Breast epithelium (tissue), 4 donors: ENCODE results near the gene TRERF1. TPM values are rescaled to one million over a fixed set of nuclear protein-coding genes. Genes with fewer than 3 reads are reported as not detected.

Experiments used
- DNase-seq, 2 donors: peaks; one replicate each; pipeline ENCODE4 v3.0.0-alpha.2; 2019; ENCODE audit warnings: low spot score in 2 of 2
- H3K27ac ChIP-seq, 2 donors: fragments of 200-600 bp; sonication (generic) in 1 of 2; one replicate each; pipeline ENCODE4 v1.5.1; 2016 to 2019; ENCODE audit warnings: mild to moderate bottlenecking in 1 of 2
- H3K27me3 ChIP-seq, 2 donors: fragments of 200-600 bp; sonication (generic) in 1 of 2; one replicate each; pipeline versions ENCODE4 v1.5.1 to v1.6.0; 2017 to 2019; ENCODE audit warnings: control low read depth in 1 of 2, mild to moderate bottlenecking in 1 of 2
- H3K36me3 ChIP-seq: fragments of 200-600 bp; one replicate; pipeline ENCODE4 v1.5.1; 2019
- H3K4me1 ChIP-seq, 2 donors: fragments of 200-600 bp; sonication (generic); one replicate each; pipeline ENCODE4 v1.5.1; 2016 to 2019; ENCODE audit warnings: control low read depth in 1 of 2
- H3K4me3 ChIP-seq, 3 donors: fragments of 200-600 bp; sonication (generic); 1 replicate in 2 of 3; 2 replicates in 1 of 3; pipeline ENCODE4 v1.5.1; 2016 to 2019; ENCODE audit warnings: mild to moderate bottlenecking in 3 of 3, moderate library complexity in 2 of 3
- H3K9me3 ChIP-seq, 2 donors: fragments of 200-600 bp; sonication (generic) in 1 of 2; one replicate each; pipeline ENCODE4 v1.5.1; 2016 to 2019; ENCODE audit warnings: control low read depth in 1 of 2
- CTCF ChIP-seq, 3 donors: fragments of 450-650 bp; IDR thresholded peaks; one replicate each; pipeline ENCODE4 v1.5.1; 2016 to 2017; ENCODE audit warnings: antibody characterized with exemption in 3 of 3, mild to moderate bottlenecking in 3 of 3, moderate library complexity in 3 of 3
- POLR2A ChIP-seq: fragments of 450-650 bp; IDR thresholded peaks from one replicate; pipeline ENCODE4 v1.6.1; 2016; ENCODE audit warnings: antibody characterized with exemption, mild to moderate bottlenecking, moderate library complexity
- POLR2AphosphoS5 ChIP-seq, 3 donors: sonication (generic); formaldehyde crosslinking; IDR thresholded peaks; one replicate each; pipeline ENCODE4 v1.6.1; 2017; ENCODE audit warnings: antibody characterized with exemption in 3 of 3
- intact Hi-C: fragments of 100-400 bp; cut with DNase I; formaldehyde crosslinking; loops from one replicate; pipeline ENCODE4 v1.15.1; 2023; ENCODE audit warnings: low total_unique reads
- total RNA-seq, 3 donors: library from RNA; depleted of rRNA; stranded (reverse); fragments of >200 nt; gene quantifications; one replicate each; pipeline ENCODE4 v1.1.0, GENCODE V29; 2016

The TRERF1 gene
- total RNA-seq, 3 donors from 2014 or later, result 3.9 to 5.4 (median 4.1) TPM

- H3K36me3 ChIP-seq, result no peaks in the 10 kb centered on the region
- H3K9me3 ChIP-seq, result no peaks in the 10 kb centered on the region
- no peak overlapping the region for H3K4me3 ChIP-seq
- no peaks in the 10 kb centered on the region for H3K27me3 ChIP-seq
- TF ChIP-seq POLR2A (no peak), CTCF (IDR thresholded peaks at IDR 0.05) (no peak), POLR2AphosphoS5 (IDR thresholded peaks at IDR 0.05) (no peak)
- no peak overlapping the region for H3K27ac ChIP-seq
- no peak for DNase-seq
- no peaks in the 10 kb centered on the region for H3K4me1 ChIP-seq
- intact Hi-C loops, result no loop called here
These were observed 8.2 kb downstream of the TRERF1 start for GRCh38 chr6:42443312-42444060.

- Histone ChIP-seq H3K27ac (peak overlapping the region; percentile 52 to 75), H3K4me1 (no peaks in the 10 kb centered on the region), H3K4me3 (no peak overlapping the region), H3K36me3 (no peaks in the 10 kb centered on the region), H3K9me3 (no peaks in the 10 kb centered on the region), H3K27me3 (no peaks in the 10 kb centered on the region)
- intact Hi-C loops, result no loop called here
- DNase-seq, result no peak
- TF ChIP-seq POLR2AphosphoS5 (IDR thresholded peaks at IDR 0.05), result no peak
- no peak for TF ChIP-seq POLR2A
- TF ChIP-seq CTCF (IDR thresholded peaks at IDR 0.05), result no peak
These were observed 10.0 kb downstream of the TRERF1 start for GRCh38 chr6:42441697-42442081.

- H3K4me1 ChIP-seq, result no peaks in the 10 kb centered on the region
- no peak for TF ChIP-seq POLR2AphosphoS5 (IDR thresholded peaks at IDR 0.05)
- no peak for TF ChIP-seq CTCF (IDR thresholded peaks at IDR 0.05)
- no peak for TF ChIP-seq POLR2A
These were observed 10.7 kb downstream of the TRERF1 start for GRCh38 chr6:42440778-42441696.

GRCh38 chr6:42440027-42440426, 11.7 kb downstream of the TRERF1 start:
- no peak for DNase-seq
- Histone ChIP-seq H3K4me1 (no peaks in the 10 kb centered on the region), H3K9me3 (no peaks in the 10 kb centered on the region), H3K27me3 (no peaks in the 10 kb centered on the region), H3K4me3 (no peak overlapping the region), H3K36me3 (no peaks in the 10 kb centered on the region), H3K27ac (no peak overlapping the region)
- TF ChIP-seq POLR2AphosphoS5 (IDR thresholded peaks at IDR 0.05) (no peak), CTCF (IDR thresholded peaks at IDR 0.05) (no peak), POLR2A (no peak)
- intact Hi-C loops, result no loop called here

More at GRCh38 chr6:42440778-42441696, 10.7 kb downstream of the TRERF1 start:
- intact Hi-C loops, result no loop called here
- Histone ChIP-seq H3K4me3 (peak overlapping the region in 1 of 3 donors; percentile 52), H3K9me3 (no peaks in the 10 kb centered on the region), H3K27ac (peak overlapping the region; percentile 52 to 75), H3K36me3 (no peaks in the 10 kb centered on the region), H3K27me3 (no peaks in the 10 kb centered on the region)
- DNase-seq, result no peak

- Histone ChIP-seq H3K27ac (no peak overlapping the region), H3K9me3 (peaks cover 9% of the 10 kb centered on the region in 2 donors), H3K4me1 (no peaks in the 10 kb centered on the region), H3K36me3 (no peaks in the 10 kb centered on the region), H3K27me3 (no peaks in the 10 kb centered on the region), H3K4me3 (no peak overlapping the region)
- intact Hi-C loops, result no loop called here
- DNase-seq, result no peak
- no peak for TF ChIP-seq POLR2A
These were observed 14.9 kb downstream of the TRERF1 start for GRCh38 chr6:42436825-42437224.
